Tongue (tissue), 2 donors: ENCODE measurements around the gene ESF1. TPM values are rescaled to one million over a fixed set of nuclear protein-coding genes. Genes with fewer than 3 reads are reported as not detected.
"Not testable (repeated sequence)": the region's sequence is repeated elsewhere in the genome, so short reads cannot be mapped to it uniquely, and the experiment has no call there.

Experiments
- DNase-seq: peaks from one replicate; pipeline ENCODE4 v3.0.0-alpha.2; 2015
- total RNA-seq: library from RNA; depleted of rRNA; stranded (reverse); fragments of >200 nt; gene quantifications from one replicate; pipeline ENCODE4 v1.2.3, GENCODE V29; 2014

ESF1 gene
- total RNA-seq, 1 donor from 2014 or later = 16.4 TPM

DNA sequence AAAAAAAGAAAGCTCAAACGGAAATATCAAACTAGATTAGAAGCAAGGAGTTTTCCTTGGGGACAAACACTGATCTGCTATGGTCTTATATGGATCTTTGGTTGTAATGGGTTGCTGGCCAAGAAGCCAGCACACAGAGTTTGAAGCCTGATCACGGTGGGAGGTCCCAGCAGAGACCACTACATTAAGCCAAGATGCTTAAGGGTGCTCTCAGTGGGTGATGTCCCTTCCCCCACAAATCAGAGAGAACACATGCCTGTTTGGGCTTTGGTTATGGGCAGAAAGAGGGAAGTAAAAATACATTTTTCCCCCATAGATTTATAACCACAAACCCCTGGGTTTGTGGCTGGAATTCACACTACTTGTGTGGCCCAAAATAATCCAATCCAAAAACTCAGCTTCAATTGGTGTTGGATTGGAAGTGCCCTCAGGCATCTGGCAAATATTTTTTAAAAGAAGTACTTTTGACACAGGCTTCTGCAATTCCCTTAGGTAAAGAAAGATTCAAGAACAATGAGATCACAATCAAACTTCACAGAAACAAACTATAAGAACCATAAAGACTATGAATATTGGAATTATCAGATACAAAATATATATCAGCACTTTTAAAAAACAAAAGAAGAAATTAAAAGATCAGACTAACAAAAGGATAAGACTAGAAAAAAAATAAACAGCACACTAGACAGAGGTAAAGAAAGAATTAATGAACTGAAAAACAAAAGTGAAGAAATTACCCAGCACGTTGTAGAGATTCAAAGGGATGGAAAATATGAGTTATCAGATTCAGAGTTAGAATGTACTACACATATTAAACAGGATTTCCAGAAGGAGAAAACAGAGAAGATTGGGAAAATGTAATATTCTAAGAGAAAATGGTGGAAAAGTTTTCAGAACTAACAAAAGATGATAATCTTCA lies 44.7 kb downstream of the ESF1 start:
- no peak for DNase-seq

GRCh38 chr20:13738187-13738586 lies 46.5 kb downstream of the ESF1 start:
- DNase-seq = not testable (repeated sequence)

GRCh38 chr20:13736436-13737191 lies 48.1 kb downstream of the ESF1 start:
- peak; percentile 69 for DNase-seq

- DNase-seq = no peak
Measured at GRCh38 chr20:13735826-13736225, 48.9 kb downstream of the ESF1 start.

GRCh38 chr20:13723011-13723410 lies 61.7 kb downstream of the ESF1 start:
- no peak for DNase-seq

DNA sequence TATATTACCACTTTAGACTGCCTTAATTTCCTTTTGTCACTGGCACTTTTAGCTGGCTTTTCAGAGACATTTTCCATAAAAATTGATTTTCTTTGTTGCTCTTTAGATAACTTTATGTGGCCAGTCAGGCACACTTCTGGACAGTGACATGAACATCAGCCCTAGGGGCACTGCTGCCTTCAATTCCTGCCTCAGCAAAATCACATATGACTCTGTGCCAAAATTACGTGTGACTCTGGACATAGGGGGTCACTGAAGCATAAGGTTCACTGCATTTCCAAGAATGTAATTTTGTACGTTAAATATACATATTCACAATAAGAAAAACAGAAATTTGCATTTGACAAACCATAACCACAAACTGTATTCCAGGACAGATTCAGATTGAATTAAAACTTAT lies 66.5 kb downstream of the ESF1 start:
- no peak for DNase-seq

- no peak for DNase-seq
Measured at GRCh38 chr20:13717631-13718044, 67.1 kb downstream of the ESF1 start.

- no peak for DNase-seq
Measured at GRCh38 chr20:13715171-13715570, 69.5 kb downstream of the ESF1 start.

GRCh38 chr20:13708234-13708633 lies 76.5 kb downstream of the ESF1 start:
- DNase-seq = no peak

DNA sequence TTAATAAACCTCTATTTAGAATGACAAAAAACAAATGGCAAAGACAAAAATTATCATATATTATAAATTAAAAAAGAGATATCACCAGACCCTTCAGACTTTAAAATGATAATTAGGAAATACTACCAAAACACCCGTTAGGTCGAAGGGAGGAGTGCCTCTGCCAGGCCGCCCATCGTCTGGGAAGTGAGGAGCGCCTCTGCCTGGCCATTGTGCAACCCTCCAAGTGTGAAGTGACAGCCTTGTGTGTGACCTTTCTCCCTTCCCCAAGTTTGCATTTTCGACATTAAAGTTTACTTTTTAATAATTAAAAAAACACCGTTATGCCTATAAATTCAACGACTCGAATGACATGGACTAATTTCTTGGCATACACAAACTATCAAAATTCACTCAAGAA lies 81.5 kb downstream of the ESF1 start:
- no peak for DNase-seq

- DNase-seq = no peak
Measured at GRCh38 chr20:13701486-13701885, 83.2 kb downstream of the ESF1 start.

DNA sequence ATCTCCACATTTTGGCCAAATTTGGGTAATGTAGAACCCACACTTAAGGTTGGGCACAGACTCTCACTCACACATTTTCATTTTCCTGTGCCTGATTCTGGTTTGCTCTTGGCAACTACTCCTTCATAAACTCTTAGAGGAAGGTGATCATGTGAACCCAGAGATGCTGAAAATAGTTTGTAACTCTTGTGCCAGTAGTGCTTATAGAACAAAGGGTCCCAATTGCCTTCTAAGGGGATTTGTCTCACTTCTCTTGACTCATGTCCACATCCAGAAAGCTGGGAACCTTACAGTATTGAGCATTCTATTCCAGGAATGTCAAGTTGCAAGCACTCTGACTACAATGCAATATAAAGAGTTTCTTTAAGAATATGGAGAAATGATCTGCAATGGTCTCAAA lies 84.0 kb downstream of the ESF1 start:
- no peak for DNase-seq

- no peak for DNase-seq
Measured at GRCh38 chr20:13694420-13695150, 90.1 kb downstream of the ESF1 start.

GRCh38 chr20:13692802-13693736 lies 91.7 kb downstream of the ESF1 start:
- no peak for DNase-seq

GRCh38 chr20:13690943-13691342 lies 93.8 kb downstream of the ESF1 start:
- DNase-seq = no peak

GRCh38 chr20:13687815-13688214 lies 96.9 kb downstream of the ESF1 start:
- peak; percentile 13 for DNase-seq

GRCh38 chr20:13685623-13686022 lies 99.1 kb downstream of the ESF1 start:
- DNase-seq = no peak

- no peak for DNase-seq
Measured at GRCh38 chr20:13684566-13685222, 100.0 kb downstream of the ESF1 start.

DNA sequence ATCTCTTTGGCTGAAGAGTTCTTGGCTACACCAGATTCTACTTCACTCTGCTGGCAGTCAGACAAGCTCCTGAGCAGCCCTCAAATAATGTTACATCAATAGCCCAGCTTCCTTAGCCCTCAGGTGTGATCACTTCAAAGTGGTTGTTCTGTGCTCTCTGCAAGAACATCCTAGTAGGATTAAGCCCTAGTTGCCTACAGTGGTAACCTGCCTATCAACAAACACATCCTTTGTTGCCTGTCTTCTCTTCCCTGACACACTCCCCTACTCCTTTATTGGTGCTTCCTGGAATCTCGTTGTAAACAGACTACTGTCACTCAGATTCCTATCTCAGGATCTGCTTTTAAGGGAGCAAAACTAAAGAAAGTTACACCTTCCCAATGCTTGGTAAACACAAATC lies 100.9 kb downstream of the ESF1 start:
- no peak for DNase-seq

- no peak for DNase-seq
Measured at GRCh38 chr20:13681248-13682125, 103.2 kb downstream of the ESF1 start.
